WTC11 (cell line): ENCODE measurements around the gene RIMBP2. TPM values are rescaled to one million over a fixed set of nuclear protein-coding genes. Genes with fewer than 3 reads are reported as not detected.
A peak's percentile ranks its signal among the peaks of the same experiment; 100 is the strongest.

Source experiments
- ATAC-seq: fragments of 200-7000 bp; cut with Tn5 transposase; 2 replicates; pipeline ENCODE4 v1.10.0; 2021; ENCODE audit warnings: mild to moderate bottlenecking, moderate library complexity
- CTCF ChIA-PET: fragments of 300-600 bp; sonication (Branson Sonifier 250); formaldehyde crosslinking; loops from one replicate; lab custom pipeline; 2021; ENCODE audit warnings: antibody characterized with exemption; lab: Charles Lee
- POLR2A ChIA-PET: fragments of 350-600 bp; sonication (Branson Sonifier 250); formaldehyde crosslinking; loops from one replicate; lab custom pipeline; 2021; ENCODE audit warnings: antibody characterized with exemption; lab: Charles Lee
- DNase-seq: peaks from one replicate; pipeline ENCODE4 v3.0.0; 2021; ENCODE audit warnings: low spot score
- H3K27ac Mint-ChIP-seq: 2 replicates; pipeline ENCODE4 v1.8.0; 2021; ENCODE audit warnings: mixed read lengths
- H3K27me3 Mint-ChIP-seq: 2 replicates; pipeline ENCODE4 v1.8.0; 2021; ENCODE audit warnings: low read depth, mild to moderate bottlenecking, moderate library complexity, mixed read lengths
- H3K36me3 Mint-ChIP-seq: 2 replicates; pipeline ENCODE4 v1.8.0; 2021; ENCODE audit warnings: mixed read lengths
- H3K4me1 Mint-ChIP-seq: 2 replicates; pipeline ENCODE4 v1.8.0; 2022; ENCODE audit warnings: mixed read lengths
- H3K4me3 Mint-ChIP-seq: 2 replicates; pipeline ENCODE4 v1.8.0; 2021; ENCODE audit warnings: mild to moderate bottlenecking, moderate library complexity, mixed read lengths
- H3K9me3 Mint-ChIP-seq: 2 replicates; pipeline ENCODE4 v1.8.0; 2021; ENCODE audit warnings: mixed read lengths
- ATF1 ChIP-seq: sonication (generic); formaldehyde crosslinking; IDR thresholded peaks from 2 replicates; pipeline ENCODE4 v1.8.1; 2023; ENCODE audit warnings: mild to moderate bottlenecking, moderate library complexity, missing genetic modification reagents
- CBFB ChIP-seq: sonication (generic); formaldehyde crosslinking; IDR thresholded peaks from 2 replicates; pipeline ENCODE4 v1.8.1; 2022; ENCODE audit warnings: mild to moderate bottlenecking, low read depth, missing genetic modification reagents
- ESRRA ChIP-seq: sonication (generic); formaldehyde crosslinking; IDR thresholded peaks from 2 replicates; pipeline ENCODE4 v1.8.1; 2022; ENCODE audit warnings: mild to moderate bottlenecking, missing genetic modification reagents, borderline replicate concordance
- FOXP1 ChIP-seq: sonication (generic); formaldehyde crosslinking; IDR thresholded peaks from 2 replicates; pipeline ENCODE4 v1.8.0; 2022; ENCODE audit warnings: missing genetic modification reagents, mild to moderate bottlenecking, moderate library complexity, borderline replicate concordance
- HMGA2 ChIP-seq: fragments of 250-450 bp; sonication (Bioruptor Pico); IDR thresholded peaks from 2 replicates; pipeline ENCODE4 v1.4.0; 2021; ENCODE audit warnings: mild to moderate bottlenecking, moderate library complexity
- JAZF1 ChIP-seq: fragments of 250-450 bp; sonication (Bioruptor Pico); IDR thresholded peaks from 2 replicates; pipeline ENCODE4 v1.9.0; 2021; ENCODE audit warnings: moderate library complexity, mild to moderate bottlenecking, inconsistent platforms
- MXD4 ChIP-seq: fragments of 250-450 bp; sonication (Bioruptor Pico); IDR thresholded peaks from 2 replicates; pipeline ENCODE4 v1.8.0; 2021; ENCODE audit warnings: mild to moderate bottlenecking, moderate library complexity, borderline replicate concordance
- NFATC4 ChIP-seq: fragments of 250-450 bp; sonication (Bioruptor Pico); IDR thresholded peaks from 2 replicates; pipeline ENCODE4 v1.9.0; 2021; ENCODE audit warnings: mild to moderate bottlenecking
- NR1H2 ChIP-seq: sonication (generic); formaldehyde crosslinking; IDR thresholded peaks from 2 replicates; pipeline ENCODE4 v1.9.0; 2021; ENCODE audit warnings: mild to moderate bottlenecking, moderate library complexity, missing genetic modification reagents
- PRRX2 ChIP-seq: fragments of 250-450 bp; sonication (Bioruptor Pico); IDR thresholded peaks from 2 replicates; pipeline ENCODE4 v1.8.0; 2021; ENCODE audit warnings: mild to moderate bottlenecking
- SP1 ChIP-seq: sonication (generic); formaldehyde crosslinking; conservative IDR thresholded peaks from 2 replicates; pipeline ENCODE4 v1.8.1; 2022; ENCODE audit warnings: missing genetic modification reagents
- ZBTB21 ChIP-seq: sonication (generic); formaldehyde crosslinking; IDR thresholded peaks from 2 replicates; pipeline ENCODE4 v1.8.1; 2023; ENCODE audit warnings: mild to moderate bottlenecking, missing genetic modification reagents, borderline replicate concordance
- ZNF121 ChIP-seq: sonication (generic); formaldehyde crosslinking; IDR thresholded peaks from 2 replicates; pipeline ENCODE4 v1.8.0; 2023; ENCODE audit warnings: missing genetic modification reagents
- ZNF317 ChIP-seq: sonication (generic); formaldehyde crosslinking; IDR thresholded peaks from 2 replicates; pipeline ENCODE4 v1.8.1; 2023; ENCODE audit warnings: low read depth, mild to moderate bottlenecking, moderate library complexity, missing genetic modification reagents, borderline replicate concordance
- ZNF396 ChIP-seq: fragments of 250-450 bp; sonication (Bioruptor Pico); IDR thresholded peaks from 2 replicates; pipeline ENCODE4 v1.8.0; 2021; ENCODE audit warnings: mild to moderate bottlenecking, moderate library complexity, borderline replicate concordance
- total RNA-seq: library from RNA; stranded (reverse); gene quantifications from 3 replicates; pipeline ENCODE4 v1.2.3, GENCODE V29; 2021
- TF ChIP-seq, protein P1 (sequence below): sonication (generic); formaldehyde crosslinking; IDR thresholded peaks from 2 replicates; pipeline ENCODE4 v1.8.1; 2023; ENCODE audit warnings: mild to moderate bottlenecking, moderate library complexity, missing genetic modification reagents
- TF ChIP-seq, protein P2 (sequence below): sonication (generic); formaldehyde crosslinking; IDR thresholded peaks from 2 replicates; pipeline ENCODE4 v1.8.0; 2022; ENCODE audit warnings: mild to moderate bottlenecking, missing genetic modification reagents
- TF ChIP-seq, protein P3 (sequence below): sonication (generic); formaldehyde crosslinking; conservative IDR thresholded peaks from 2 replicates; pipeline ENCODE4 v1.8.1; 2023; ENCODE audit warnings: mild to moderate bottlenecking, low read depth, missing genetic modification reagents, moderate library complexity
- TF ChIP-seq, protein P4 (sequence below): fragments of 250-450 bp; sonication (Bioruptor Pico); IDR thresholded peaks from 2 replicates; pipeline ENCODE4 v1.9.0; 2021; ENCODE audit warnings: moderate library complexity, mild to moderate bottlenecking, inconsistent platforms, borderline replicate concordance
- TF ChIP-seq, protein P5 (sequence below): sonication (generic); formaldehyde crosslinking; IDR thresholded peaks from 2 replicates; pipeline ENCODE4 v1.8.0; 2022; ENCODE audit warnings: mild to moderate bottlenecking, missing genetic modification reagents

RIMBP2 gene
- total RNA-seq, 1 experiment from 2014 or later = 2.6 TPM

DNA sequence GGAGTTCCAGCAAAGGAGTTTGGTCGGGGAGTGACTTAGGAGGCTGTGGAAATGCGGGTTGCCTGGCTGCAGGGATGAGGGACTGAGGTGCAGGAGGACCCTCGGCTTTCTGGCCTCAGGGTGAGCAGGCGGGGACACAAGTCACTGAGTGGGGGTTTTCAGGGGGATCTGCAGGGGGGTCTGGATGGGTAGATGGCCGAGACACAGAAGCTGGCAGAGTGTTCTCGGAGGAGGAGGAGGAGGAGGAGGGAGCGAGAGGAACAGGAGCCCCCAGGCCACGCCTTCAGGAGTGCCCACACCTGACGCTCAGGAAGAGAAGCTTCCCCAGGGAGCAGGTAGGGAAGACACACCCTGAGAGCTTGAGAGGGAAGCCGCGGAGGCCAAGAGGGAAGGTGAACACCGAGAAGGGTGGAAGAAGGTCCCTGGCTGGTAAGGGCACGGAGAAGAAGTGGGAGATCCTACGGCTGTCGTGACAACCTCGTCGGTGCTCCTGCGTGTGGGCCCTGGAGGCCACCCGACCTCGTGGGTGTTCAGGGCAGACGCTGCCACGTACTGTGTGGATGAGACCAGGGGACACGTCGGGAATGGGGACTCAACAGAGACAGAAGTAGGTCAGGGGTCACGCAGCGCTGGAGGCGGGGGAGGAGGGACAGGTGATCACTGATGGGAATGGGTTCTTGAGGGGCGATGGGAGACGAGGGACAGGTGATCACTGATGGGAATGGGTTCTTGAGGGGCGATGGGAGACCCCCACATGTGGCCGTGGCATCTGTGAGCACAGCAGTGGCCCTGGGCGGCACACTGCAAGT, 269.0 kb downstream of the RIMBP2 start:
- H3K27ac Mint-ChIP-seq = no peak overlapping the region
- H3K36me3 Mint-ChIP-seq = no peaks in the 10 kb centered on the region
- ChIA-PET POLR2A (no interaction called here), CTCF (no interaction called here)
- no peaks in the 10 kb centered on the region; the same call in 1 of the 2 replicates for H3K27me3 Mint-ChIP-seq
- peaks cover 16% of the 10 kb centered on the region for H3K9me3 Mint-ChIP-seq
- DNase-seq (no peak), ATAC-seq (no peak)
- H3K4me3 Mint-ChIP-seq = no peak overlapping the region
- no peaks in the 10 kb centered on the region; the same call in 1 of the 2 replicates for H3K4me1 Mint-ChIP-seq
- TF ChIP-seq ZNF317 (CRISPR knock-in tag) = 0 out of 2 replicates have a peak, but pooled peaks have one; percentile 55
- TF ChIP-seq ZBTB21 (CRISPR knock-in tag) = no peak

DNA sequence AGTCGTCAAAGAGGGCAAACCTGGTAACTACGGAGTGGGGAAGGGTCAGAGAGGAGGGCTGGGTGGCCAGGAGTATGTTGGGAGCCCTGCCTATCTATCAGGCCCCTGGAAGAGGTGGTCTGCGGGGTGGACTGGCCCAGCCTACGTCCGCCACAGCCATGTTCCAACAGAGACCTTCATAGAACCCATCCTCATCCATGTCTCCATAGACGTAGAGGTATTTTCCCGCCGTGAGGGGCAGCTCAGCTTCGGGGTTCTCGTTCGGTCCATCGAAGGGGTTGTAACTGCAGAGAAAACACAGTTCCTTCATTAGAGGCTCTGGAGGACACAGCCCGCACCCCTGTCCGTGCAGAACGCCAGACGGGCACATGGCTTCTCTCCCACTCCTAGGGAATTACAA, 271.1 kb downstream of the RIMBP2 start:
- CTCF ChIA-PET = no interaction called here
- POLR2A ChIA-PET = no interaction called here

DNA sequence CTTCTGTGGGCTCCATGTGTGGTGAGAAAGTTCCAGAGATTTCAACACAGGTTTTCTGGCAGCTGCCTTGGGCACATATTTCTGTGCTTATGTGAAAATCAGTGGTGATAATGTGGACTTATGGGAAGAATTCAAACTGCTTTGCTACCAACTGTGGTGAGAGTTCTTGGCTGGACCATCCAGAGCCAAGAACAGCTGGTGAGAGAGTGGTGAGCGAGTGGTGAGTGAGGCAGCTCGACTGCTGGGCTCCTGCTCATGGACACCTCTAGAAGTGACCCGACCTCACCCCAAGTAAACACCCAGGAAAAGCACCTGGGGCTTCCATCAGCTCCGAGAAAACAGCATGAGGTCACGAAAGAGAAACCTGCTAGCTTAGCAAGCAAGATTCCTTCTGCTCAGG, 272.0 kb downstream of the RIMBP2 start:
- ATAC-seq (no peak), DNase-seq (no peak)
- peaks cover 2% of the 10 kb centered on the region for H3K36me3 Mint-ChIP-seq
- H3K27me3 Mint-ChIP-seq = no peaks in the 10 kb centered on the region; the same call in 1 of the 2 replicates
- H3K4me1 Mint-ChIP-seq = no peaks in the 10 kb centered on the region
- H3K4me3 Mint-ChIP-seq = no peak overlapping the region
- no peak overlapping the region for H3K27ac Mint-ChIP-seq
- POLR2A ChIA-PET = interaction anchor here (0.5 kb wide), 1 partner anchor 35 kb away, joined by 3 read pairs; no protein-coding TSS in a partner anchor
- CTCF ChIA-PET = interaction anchor here (0.9 kb wide), 1 partner anchor 304 kb away, joined by 4 read pairs; no protein-coding TSS in a partner anchor
- H3K9me3 Mint-ChIP-seq = peaks cover 19% of the 10 kb centered on the region
- no peak for TF ChIP-seq FOXP1
- TF ChIP-seq ESRRA = no peak
- TF ChIP-seq, protein P1, sequence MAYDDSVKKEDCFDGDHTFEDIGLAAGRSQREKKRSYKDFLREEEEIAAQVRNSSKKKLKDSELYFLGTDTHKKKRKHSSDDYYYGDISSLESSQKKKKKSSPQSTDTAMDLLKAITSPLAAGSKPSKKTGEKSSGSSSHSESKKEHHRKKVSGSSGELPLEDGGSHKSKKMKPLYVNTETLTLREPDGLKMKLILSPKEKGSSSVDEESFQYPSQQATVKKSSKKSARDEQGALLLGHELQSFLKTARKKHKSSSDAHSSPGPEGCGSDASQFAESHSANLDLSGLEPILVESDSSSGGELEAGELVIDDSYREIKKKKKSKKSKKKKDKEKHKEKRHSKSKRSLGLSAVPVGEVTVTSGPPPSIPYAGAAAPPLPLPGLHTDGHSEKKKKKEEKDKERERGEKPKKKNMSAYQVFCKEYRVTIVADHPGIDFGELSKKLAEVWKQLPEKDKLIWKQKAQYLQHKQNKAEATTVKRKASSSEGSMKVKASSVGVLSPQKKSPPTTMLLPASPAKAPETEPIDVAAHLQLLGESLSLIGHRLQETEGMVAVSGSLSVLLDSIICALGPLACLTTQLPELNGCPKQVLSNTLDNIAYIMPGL (CRISPR knock-in tag) = no peak
- TF ChIP-seq, protein P2, sequence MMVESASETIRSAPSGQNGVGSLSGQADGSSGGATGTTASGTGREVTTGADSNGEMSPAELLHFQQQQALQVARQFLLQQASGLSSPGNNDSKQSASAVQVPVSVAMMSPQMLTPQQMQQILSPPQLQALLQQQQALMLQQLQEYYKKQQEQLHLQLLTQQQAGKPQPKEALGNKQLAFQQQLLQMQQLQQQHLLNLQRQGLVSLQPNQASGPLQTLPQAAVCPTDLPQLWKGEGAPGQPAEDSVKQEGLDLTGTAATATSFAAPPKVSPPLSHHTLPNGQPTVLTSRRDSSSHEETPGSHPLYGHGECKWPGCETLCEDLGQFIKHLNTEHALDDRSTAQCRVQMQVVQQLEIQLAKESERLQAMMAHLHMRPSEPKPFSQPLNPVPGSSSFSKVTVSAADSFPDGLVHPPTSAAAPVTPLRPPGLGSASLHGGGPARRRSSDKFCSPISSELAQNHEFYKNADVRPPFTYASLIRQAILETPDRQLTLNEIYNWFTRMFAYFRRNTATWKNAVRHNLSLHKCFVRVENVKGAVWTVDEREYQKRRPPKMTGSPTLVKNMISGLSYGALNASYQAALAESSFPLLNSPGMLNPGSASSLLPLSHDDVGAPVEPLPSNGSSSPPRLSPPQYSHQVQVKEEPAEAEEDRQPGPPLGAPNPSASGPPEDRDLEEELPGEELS (CRISPR knock-in tag) = no peak
- TF ChIP-seq ATF1 (CRISPR knock-in tag) = no peak
- TF ChIP-seq ZBTB21 (CRISPR knock-in tag) = no peak
- TF ChIP-seq, protein P3, sequence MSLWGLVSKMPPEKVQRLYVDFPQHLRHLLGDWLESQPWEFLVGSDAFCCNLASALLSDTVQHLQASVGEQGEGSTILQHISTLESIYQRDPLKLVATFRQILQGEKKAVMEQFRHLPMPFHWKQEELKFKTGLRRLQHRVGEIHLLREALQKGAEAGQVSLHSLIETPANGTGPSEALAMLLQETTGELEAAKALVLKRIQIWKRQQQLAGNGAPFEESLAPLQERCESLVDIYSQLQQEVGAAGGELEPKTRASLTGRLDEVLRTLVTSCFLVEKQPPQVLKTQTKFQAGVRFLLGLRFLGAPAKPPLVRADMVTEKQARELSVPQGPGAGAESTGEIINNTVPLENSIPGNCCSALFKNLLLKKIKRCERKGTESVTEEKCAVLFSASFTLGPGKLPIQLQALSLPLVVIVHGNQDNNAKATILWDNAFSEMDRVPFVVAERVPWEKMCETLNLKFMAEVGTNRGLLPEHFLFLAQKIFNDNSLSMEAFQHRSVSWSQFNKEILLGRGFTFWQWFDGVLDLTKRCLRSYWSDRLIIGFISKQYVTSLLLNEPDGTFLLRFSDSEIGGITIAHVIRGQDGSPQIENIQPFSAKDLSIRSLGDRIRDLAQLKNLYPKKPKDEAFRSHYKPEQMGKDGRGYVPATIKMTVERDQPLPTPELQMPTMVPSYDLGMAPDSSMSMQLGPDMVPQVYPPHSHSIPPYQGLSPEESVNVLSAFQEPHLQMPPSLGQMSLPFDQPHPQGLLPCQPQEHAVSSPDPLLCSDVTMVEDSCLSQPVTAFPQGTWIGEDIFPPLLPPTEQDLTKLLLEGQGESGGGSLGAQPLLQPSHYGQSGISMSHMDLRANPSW = no peak
- TF ChIP-seq, protein P4, sequence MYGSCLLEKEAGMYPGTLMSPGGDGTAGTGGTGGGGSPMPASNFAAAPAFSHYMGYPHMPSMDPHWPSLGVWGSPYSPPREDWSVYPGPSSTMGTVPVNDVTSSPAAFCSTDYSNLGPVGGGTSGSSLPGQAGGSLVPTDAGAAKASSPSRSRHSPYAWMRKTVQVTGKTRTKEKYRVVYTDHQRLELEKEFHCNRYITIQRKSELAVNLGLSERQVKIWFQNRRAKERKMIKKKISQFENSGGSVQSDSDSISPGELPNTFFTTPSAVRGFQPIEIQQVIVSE (CRISPR knock-in tag) = no peak
- no peak for TF ChIP-seq SP1
- no peak for TF ChIP-seq ZNF396 (CRISPR knock-in tag)
- TF ChIP-seq NR1H2 (CRISPR knock-in tag) = no peak
- no peak for TF ChIP-seq CBFB (CRISPR knock-in tag)

More for the DNA sequence above, 271.1 kb downstream of the RIMBP2 start:
- H3K36me3 Mint-ChIP-seq = no peaks in the 10 kb centered on the region
- no peak for DNase-seq
- no peak for ATAC-seq
- no peak overlapping the region for H3K4me3 Mint-ChIP-seq
- TF ChIP-seq ZNF317 (CRISPR knock-in tag) (no peak), SP1 (no peak), JAZF1 (CRISPR knock-in tag) (no peak), ZNF121 (no peak), HMGA2 (CRISPR knock-in tag) (no peak), CBFB (CRISPR knock-in tag) (no peak), MXD4 (CRISPR knock-in tag) (no peak), PRRX2 (CRISPR knock-in tag) (no peak), NFATC4 (CRISPR knock-in tag) (no peak)
- TF ChIP-seq, protein P5, sequence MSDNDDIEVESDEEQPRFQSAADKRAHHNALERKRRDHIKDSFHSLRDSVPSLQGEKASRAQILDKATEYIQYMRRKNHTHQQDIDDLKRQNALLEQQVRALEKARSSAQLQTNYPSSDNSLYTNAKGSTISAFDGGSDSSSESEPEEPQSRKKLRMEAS (CRISPR knock-in tag) = no peak
- TF ChIP-seq, protein P3 = no peak
- H3K4me1 Mint-ChIP-seq = no peaks in the 10 kb centered on the region
- H3K9me3 Mint-ChIP-seq = peaks cover 16% of the 10 kb centered on the region
- no peaks in the 10 kb centered on the region; the same call in 1 of the 2 replicates for H3K27me3 Mint-ChIP-seq
- no peak overlapping the region for H3K27ac Mint-ChIP-seq
